22Rv1 (cell line): ENCODE data around the gene ASB8.

Source experiments
- H3K27ac ChIP-seq: fragments of 450-650 bp; 2 replicates; pipeline ENCODE4 v1.5.1; 2017
- ZFX ChIP-seq: fragments of 450-650 bp; IDR thresholded peaks from 2 replicates; pipeline ENCODE4 v1.6.1; 2017; ENCODE audit warnings: antibody characterized with exemption, borderline replicate concordance
- TF ChIP-seq, protein P1 (sequence below): fragments of 450-650 bp; IDR thresholded peaks from 2 replicates; pipeline ENCODE4 v1.5.1; 2017; ENCODE audit warnings: mild to moderate bottlenecking

The ASB8 gene

DNA sequence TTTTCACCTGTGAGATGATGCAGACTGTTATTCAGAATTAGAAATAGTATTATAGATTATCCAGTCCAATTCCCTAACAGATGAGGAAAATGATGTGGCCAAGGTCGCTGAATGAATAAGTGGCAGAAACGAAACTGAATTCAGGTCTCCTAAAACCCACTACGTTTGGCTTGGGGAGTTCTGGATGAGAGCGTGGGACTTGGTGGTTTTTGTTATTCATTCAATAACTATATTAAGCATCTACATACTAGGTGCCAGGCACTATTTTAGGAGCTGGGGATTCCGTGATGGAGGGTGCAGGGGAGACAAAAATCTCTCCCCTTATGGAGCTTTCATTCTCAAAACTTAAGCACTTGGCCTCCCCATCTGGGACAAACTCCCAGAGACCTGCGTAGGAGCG, 25.3 kb upstream of the ASB8 start:
- TF ChIP-seq ZFX: no peak
- TF ChIP-seq, protein P1, sequence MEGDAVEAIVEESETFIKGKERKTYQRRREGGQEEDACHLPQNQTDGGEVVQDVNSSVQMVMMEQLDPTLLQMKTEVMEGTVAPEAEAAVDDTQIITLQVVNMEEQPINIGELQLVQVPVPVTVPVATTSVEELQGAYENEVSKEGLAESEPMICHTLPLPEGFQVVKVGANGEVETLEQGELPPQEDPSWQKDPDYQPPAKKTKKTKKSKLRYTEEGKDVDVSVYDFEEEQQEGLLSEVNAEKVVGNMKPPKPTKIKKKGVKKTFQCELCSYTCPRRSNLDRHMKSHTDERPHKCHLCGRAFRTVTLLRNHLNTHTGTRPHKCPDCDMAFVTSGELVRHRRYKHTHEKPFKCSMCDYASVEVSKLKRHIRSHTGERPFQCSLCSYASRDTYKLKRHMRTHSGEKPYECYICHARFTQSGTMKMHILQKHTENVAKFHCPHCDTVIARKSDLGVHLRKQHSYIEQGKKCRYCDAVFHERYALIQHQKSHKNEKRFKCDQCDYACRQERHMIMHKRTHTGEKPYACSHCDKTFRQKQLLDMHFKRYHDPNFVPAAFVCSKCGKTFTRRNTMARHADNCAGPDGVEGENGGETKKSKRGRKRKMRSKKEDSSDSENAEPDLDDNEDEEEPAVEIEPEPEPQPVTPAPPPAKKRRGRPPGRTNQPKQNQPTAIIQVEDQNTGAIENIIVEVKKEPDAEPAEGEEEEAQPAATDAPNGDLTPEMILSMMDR: no peak
- peak overlapping the region; percentile 59 for H3K27ac ChIP-seq

DNA sequence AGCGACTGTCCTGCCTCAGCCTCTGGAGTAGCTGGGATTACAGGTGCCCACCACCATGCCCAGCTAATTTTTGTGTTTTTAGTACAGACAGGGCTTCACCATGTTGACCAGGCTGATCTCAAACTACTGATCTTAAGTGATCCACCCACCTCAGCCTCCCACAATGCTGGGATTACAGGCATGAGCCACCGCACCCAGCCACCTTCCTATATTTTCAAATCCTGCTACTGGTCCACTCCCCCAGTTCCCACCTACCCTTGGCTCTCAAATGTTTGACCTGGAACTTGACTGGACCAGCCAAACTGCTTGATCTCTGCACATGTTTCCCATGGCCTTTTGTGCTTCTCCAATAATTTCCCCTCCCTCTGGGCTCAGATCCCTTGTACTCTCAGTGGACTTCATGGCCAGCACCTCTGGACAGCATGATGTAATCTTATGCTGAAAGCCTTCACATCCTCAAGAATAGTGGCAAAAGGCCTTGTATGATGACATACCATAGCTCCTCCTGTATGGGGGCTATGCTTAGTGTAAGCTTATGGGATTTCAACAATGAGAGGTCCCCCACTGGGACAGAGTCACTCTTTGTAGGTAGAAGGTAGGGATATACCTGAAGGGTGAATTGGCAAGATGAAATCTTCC, 23.7 kb upstream of the ASB8 start:
- no peak overlapping the region for H3K27ac ChIP-seq
- no peak for TF ChIP-seq ZFX
- TF ChIP-seq, protein P1: no peak

DNA sequence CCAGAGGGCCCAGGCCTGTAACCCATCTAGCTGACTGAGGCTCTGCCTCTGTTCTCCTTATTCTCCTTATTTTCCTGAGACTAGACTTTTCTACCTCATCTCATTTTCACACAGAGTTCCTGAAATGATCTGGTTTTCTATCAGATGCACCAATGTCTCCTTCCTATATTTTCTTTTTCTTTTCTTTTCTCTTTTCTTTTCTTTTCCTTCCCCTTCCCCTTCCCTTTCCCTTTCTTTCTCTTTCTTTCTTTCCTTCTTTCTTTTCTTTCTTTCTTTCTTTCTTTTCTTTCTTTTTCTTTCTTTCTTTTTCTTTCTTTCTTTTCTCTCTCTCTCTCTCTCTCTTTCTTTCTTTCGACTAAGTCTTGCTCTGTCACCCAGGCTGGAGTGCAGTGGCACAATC, 23.1 kb upstream of the ASB8 start:
- H3K27ac ChIP-seq: no peak overlapping the region
- TF ChIP-seq, protein P1: no peak
- no peak for TF ChIP-seq ZFX

DNA sequence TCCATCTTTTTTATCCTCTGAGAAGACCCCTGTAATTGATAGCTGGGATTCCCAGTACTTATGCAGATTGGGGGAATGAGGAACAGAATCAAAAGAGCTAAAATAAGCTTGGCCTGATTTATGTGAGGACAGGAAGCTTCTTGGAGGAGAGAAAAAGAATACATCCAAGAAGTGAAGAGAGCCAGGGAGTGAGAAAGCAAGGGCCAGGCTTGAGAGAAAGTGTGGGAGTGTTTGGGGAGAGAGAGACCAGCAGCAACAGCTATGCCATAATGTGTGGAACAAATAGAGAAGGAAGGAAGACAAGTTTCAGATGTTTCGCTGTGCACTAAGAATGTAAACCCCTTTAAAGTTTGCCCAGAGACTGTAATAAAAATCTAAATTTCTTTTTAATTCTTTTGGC, 22.2 kb upstream of the ASB8 start:
- no peak overlapping the region for H3K27ac ChIP-seq
- TF ChIP-seq, protein P1: no peak
- TF ChIP-seq ZFX: no peak

DNA sequence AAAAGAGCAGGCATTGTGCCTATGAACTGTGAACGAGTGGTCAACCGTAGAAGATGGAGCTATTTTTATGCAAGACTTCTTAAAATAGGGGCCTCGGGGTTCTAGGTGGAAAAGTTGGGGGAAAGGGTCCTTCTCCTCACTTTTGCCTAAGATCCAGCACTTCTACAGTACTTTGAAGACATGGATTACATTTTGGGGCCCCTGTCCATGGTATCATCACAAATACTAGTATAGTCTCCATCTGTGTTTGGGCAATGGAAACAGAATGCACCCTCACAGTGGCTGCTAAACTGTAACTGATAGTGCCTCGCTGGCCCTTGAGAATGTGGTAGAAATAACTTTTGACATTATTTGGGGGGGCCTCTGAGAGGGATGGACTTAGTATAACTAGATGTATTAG, 20.7 kb upstream of the ASB8 start:
- H3K27ac ChIP-seq: no peak overlapping the region
- TF ChIP-seq, protein P1: no peak
- no peak for TF ChIP-seq ZFX

DNA sequence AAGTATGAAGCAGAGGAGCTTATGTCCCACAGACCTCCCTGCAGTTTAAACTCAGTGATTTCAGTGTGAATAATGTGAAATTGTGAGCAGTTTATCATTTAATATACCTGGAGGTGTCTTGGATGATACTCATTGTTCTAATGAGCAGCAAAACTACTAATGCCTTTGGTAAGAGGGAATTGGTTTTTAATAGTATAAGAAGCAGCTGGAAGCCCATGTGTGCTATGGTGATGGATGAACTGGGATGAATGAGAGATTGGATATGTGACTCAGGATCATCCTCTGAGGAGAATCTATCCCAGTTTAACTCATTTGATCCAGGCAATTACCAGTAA, 19.1 kb upstream of the ASB8 start:
- peak overlapping the region; percentile 81 for H3K27ac ChIP-seq
- TF ChIP-seq, protein P1: no peak
- no peak for TF ChIP-seq ZFX

DNA sequence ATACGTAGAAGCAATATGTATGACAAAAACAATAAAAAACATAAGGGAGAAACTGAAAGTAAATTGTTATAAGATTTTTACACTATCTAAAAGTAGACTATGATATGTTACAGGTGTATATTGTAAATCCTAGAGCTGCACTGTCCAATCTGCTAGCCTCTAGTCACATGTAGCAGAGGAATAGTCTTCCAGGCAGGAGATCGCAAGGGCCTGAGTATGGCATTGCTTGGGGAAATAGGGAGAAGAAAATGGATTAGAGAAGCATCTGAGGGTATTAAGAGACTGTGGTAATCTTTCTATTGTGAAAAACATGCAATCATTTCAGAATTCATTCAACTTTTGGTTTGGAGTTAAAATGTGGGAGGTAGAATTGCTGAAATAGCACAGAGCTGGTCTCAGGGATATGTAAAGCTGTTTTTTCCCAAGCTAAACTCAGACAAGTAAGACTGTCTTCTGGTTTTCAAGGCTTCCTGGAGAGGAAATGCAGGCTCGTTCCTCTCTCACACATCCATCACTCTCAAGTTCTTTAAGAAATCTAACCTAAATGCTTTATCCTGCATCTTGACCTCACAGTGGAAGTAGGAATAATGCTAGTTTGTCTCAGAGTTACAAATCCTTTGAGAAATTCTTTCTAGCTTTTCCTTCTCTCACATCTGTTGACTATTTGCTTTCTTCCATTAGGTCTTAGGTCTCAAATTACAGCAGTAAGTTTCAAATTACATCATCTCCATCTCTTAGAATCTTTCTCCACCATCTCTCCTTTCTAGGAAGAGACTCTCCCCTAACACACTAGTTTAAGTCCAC, 18.5 kb upstream of the ASB8 start:
- peak overlapping the region; percentile 81 for H3K27ac ChIP-seq
- TF ChIP-seq ZFX: no peak
